ENCODE data around the gene VAV1. TPM values are rescaled to one million over a fixed set of nuclear protein-coding genes. Genes with fewer than 3 reads are reported as not detected.

The VAV1 gene
- total and polyA plus RNA-seq, 2 of the 13 experiments (the other 11 are each of a cell fraction or from before 2014, with no cell fraction given), result not detected

GRCh38 chr19:6740589-6741343 lies 31.7 kb upstream of the VAV1 start (continued):
- no peak for TF ChIP-seq ZNF430 (CRISPR knock-in tag; IDR thresholded peaks at IDR 0.05)
- TF ChIP-seq SNAI1 (CRISPR knock-in tag; IDR thresholded peaks at IDR 0.05; ENCODE audit: borderline replicate concordance), result no peak
- no peak; the same call in 1 of the 2 replicates for TF ChIP-seq MXD3 (CRISPR knock-in tag; IDR thresholded peaks at IDR 0.05)
- TF ChIP-seq YY1 (IDR thresholded peaks at IDR 0.05; ENCODE audit: insufficient read depth, insufficient replicate concordance, low read depth, low read length), result peak; percentile 22
- TF ChIP-seq ZNF382 (CRISPR knock-in tag; IDR thresholded peaks at IDR 0.05; ENCODE audit: borderline replicate concordance), result no peak
- 0 out of 2 replicates have a peak, but pooled peaks have one; percentile 30 for TF ChIP-seq IKZF5 (CRISPR knock-in tag; IDR thresholded peaks at IDR 0.05)
- 0 out of 2 replicates have a peak, but pooled peaks have one; percentile 9 for TF ChIP-seq PPARG (CRISPR knock-in tag; conservative IDR thresholded peaks at IDR 0.05)
- TF ChIP-seq SOX13 (IDR thresholded peaks at IDR 0.05), result no peak
- TF ChIP-seq SOX13 (CRISPR knock-in tag; conservative IDR thresholded peaks at IDR 0.05 in 1 of 2, IDR thresholded peaks at IDR 0.05 in 1 of 2), result no peak
- TF ChIP-seq NR2F1 (CRISPR knock-in tag; IDR thresholded peaks at IDR 0.05), result peak in 1 of 2 experiments; percentile 23; a peak in 1 of 4 replicates
- 0 out of 2 replicates have a peak, but pooled peaks have one; percentile 16 for TF ChIP-seq FOXO1 (CRISPR knock-in tag; IDR thresholded peaks at IDR 0.05)
- TF ChIP-seq TAF1 (CRISPR knock-in tag; IDR thresholded peaks at IDR 0.05), result peak; percentile 40; the same call in 1 of the 2 replicates
- TF ChIP-seq ZNF121 (CRISPR knock-in tag; IDR thresholded peaks at IDR 0.05), result no peak
- TF ChIP-seq MBNL3 (CRISPR knock-in tag; conservative IDR thresholded peaks at IDR 0.05), result no peak
- TF ChIP-seq SUZ12 (IDR thresholded peaks at IDR 0.05; ENCODE audit: low read depth, low read length), result no peak
- no peak for TF ChIP-seq CBX1 (IDR thresholded peaks at IDR 0.05; ENCODE audit: low read depth)
- no peak for TF ChIP-seq ZNF12 (CRISPR knock-in tag; IDR thresholded peaks at IDR 0.05)
- TF ChIP-seq HNRNPK (IDR thresholded peaks at IDR 0.05; ENCODE audit: low read depth, low read length, poor library complexity, severe bottlenecking), result peak; percentile 58
- no peak for TF ChIP-seq SOX6 (IDR thresholded peaks at IDR 0.05)
- peak; percentile 21; the same call in 1 of the 2 replicates for TF ChIP-seq SOX6 (CRISPR knock-in tag; IDR thresholded peaks at IDR 0.05)
- no peak for TF ChIP-seq HOXA9 (CRISPR knock-in tag; IDR thresholded peaks at IDR 0.05; ENCODE audit: borderline replicate concordance)
- TF ChIP-seq YEATS4 (CRISPR knock-in tag; IDR thresholded peaks at IDR 0.05; ENCODE audit: borderline replicate concordance), result peak; percentile 27; the same call in 1 of the 2 replicates
- no peak for TF ChIP-seq KLF13 (CRISPR knock-in tag; IDR thresholded peaks at IDR 0.05)
- no peak for TF ChIP-seq ARID3A (IDR thresholded peaks at IDR 0.05; ENCODE audit: low read depth, low read length)
- peak; percentile 55; the same call in 1 of the 2 replicates for TF ChIP-seq TFDP2 (CRISPR knock-in tag; IDR thresholded peaks at IDR 0.05)
- no peak for TF ChIP-seq ZNF576 (CRISPR knock-in tag; IDR thresholded peaks at IDR 0.05)
